HepG2 (cell line): ENCODE data around the gene APOC4. TPM values are rescaled to one million over a fixed set of nuclear protein-coding genes. Genes with fewer than 3 reads are reported as not detected.

ENCODE experiments used
- AHDC1 ChIP-seq: sonication (generic); formaldehyde crosslinking; IDR thresholded peaks from 2 replicates; pipeline ENCODE4 v1.5.1; 2020; ENCODE audit warnings: mild to moderate bottlenecking, missing genetic modification reagents, borderline replicate concordance
- FOXP4 ChIP-seq: sonication (generic); formaldehyde crosslinking; IDR thresholded peaks from 2 replicates; pipeline ENCODE4 v1.4.0; 2020; ENCODE audit warnings: missing genetic modification reagents
- ZNF12 ChIP-seq: sonication (generic); formaldehyde crosslinking; IDR thresholded peaks from 2 replicates; pipeline ENCODE4 v1.5.0; 2020; ENCODE audit warnings: missing genetic modification reagents
- ZNF30 ChIP-seq: sonication (generic); formaldehyde crosslinking; IDR thresholded peaks from 2 replicates; pipeline ENCODE4 v1.5.0; 2020; ENCODE audit warnings: mild to moderate bottlenecking, missing genetic modification reagents
- ZNF629 ChIP-seq: sonication (generic); formaldehyde crosslinking; conservative IDR thresholded peaks from 2 replicates; pipeline ENCODE4 v1.5.0; 2020; ENCODE audit warnings: missing genetic modification reagents
- polyA plus RNA-seq, 8 experiments: library from polyadenylated mRNA; depleted of rRNA in 3 of 8; stranded (reverse) in 7 of 8; unstranded in 1 of 8; fragments of >200 nt; fragmentation: Illumina TruSeq in 4 of 8; extraction: Trizol in 4 of 8; gene quantifications; 2 replicates each; pipeline versions ENCODE4 v1.2.1 to v1.2.3, GENCODE V29; 2011 to 2016; ENCODE audit warnings: low read depth in 4 of 8, missing spikeins in 1 of 8, mixed read lengths in 1 of 8; ENCODE audit not compliant: insufficient read depth in 1 of 8
- total RNA-seq, 5 experiments: library from RNA; depleted of rRNA; stranded (reverse); fragments of >200 nt; fragmentation: Illumina TruSeq; extraction: Trizol; gene quantifications; 2 replicates each; pipeline ENCODE4 v1.2.3, GENCODE V29; 2016; ENCODE audit warnings: low read depth in 1 of 5
- TF ChIP-seq, protein P1 (sequence below): sonication (generic); formaldehyde crosslinking; IDR thresholded peaks from 2 replicates; pipeline ENCODE4 v1.4.0; 2020; ENCODE audit warnings: missing genetic modification reagents
- TF ChIP-seq, protein P2 (sequence below): sonication (generic); formaldehyde crosslinking; IDR thresholded peaks from 2 replicates; pipeline ENCODE4 v1.4.0; 2020; ENCODE audit warnings: mild to moderate bottlenecking, low read depth, missing genetic modification reagents
- TF ChIP-seq, protein P3 (sequence below): sonication (generic); formaldehyde crosslinking; IDR thresholded peaks from 2 replicates; pipeline ENCODE4 v1.8.0; 2022; ENCODE audit warnings: missing genetic modification reagents, low read depth, mild to moderate bottlenecking, borderline replicate concordance

Gene APOC4
- total and polyA plus RNA-seq, 2 of the 13 experiments (the other 11 are each of a cell fraction or from before 2014, with no cell fraction given): 0.46 TPM; not detected in 1

DNA sequence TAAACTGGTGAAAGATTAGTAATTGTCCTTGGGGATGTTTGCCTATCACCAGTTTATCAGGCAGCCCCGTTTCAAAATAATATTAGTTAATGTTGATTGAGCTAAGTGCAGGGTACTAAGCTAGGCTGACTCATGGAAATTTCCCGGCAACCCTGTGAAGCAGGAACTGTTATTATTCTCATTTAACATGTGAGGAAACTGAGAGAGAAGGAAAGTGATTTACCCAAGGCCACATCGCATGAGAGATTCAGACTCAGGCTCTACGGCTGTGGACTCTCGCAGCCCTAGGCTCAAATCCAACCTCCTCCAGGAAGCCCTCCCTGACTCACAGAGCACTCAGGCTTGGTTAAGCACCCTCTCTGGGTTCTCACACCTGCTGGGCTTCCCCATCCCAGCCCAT, 32.8 kb downstream of the APOC4 start (continued):
- TF ChIP-seq AHDC1 (CRISPR knock-in tag) (no peak), ZNF629 (no peak), FOXP4 (CRISPR knock-in tag) (no peak), ZNF12 (CRISPR knock-in tag) (no peak), ZNF30 (CRISPR knock-in tag) (no peak)
- TF ChIP-seq, protein P1, sequence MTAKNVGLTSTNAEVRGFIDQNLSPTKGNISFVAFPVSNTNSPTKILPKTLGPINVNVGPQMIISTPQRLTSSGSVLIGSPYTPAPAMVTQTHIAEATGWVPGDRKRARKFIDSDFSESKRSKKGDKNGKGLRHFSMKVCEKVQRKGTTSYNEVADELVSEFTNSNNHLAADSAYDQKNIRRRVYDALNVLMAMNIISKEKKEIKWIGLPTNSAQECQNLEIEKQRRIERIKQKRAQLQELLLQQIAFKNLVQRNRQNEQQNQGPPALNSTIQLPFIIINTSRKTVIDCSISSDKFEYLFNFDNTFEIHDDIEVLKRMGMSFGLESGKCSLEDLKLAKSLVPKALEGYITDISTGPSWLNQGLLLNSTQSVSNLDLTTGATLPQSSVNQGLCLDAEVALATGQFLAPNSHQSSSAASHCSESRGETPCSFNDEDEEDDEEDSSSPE: no peak
- TF ChIP-seq, protein P2, sequence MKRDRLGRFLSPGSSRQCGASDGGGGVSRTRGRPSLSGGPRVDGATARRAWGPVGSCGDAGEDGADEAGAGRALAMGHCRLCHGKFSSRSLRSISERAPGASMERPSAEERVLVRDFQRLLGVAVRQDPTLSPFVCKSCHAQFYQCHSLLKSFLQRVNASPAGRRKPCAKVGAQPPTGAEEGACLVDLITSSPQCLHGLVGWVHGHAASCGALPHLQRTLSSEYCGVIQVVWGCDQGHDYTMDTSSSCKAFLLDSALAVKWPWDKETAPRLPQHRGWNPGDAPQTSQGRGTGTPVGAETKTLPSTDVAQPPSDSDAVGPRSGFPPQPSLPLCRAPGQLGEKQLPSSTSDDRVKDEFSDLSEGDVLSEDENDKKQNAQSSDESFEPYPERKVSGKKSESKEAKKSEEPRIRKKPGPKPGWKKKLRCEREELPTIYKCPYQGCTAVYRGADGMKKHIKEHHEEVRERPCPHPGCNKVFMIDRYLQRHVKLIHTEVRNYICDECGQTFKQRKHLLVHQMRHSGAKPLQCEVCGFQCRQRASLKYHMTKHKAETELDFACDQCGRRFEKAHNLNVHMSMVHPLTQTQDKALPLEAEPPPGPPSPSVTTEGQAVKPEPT (CRISPR knock-in tag): no peak
- TF ChIP-seq, protein P3, sequence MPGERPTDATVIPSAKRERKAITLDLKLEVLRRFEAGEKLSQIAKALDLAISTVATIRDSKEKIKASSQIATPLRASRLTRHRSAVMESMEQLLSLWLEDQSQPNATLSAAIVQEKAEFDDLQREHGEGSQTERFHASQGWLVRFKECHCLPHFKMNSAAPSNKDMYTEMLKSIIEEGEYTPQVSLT: no peak
